Stomach (tissue), 4 donors: ENCODE data around the gene R3HDM4.

Experiments used
- CTCF ChIP-seq, 7 experiments: fragments of 450-650 bp in 4 of 7; fragments of 200-600 bp in 3 of 7; sonication (generic) in 3 of 7; IDR thresholded peaks; one replicate each; pipeline ENCODE4 v1.5.1; 2016 to 2019; ENCODE audit warnings: antibody characterized with exemption in 7 of 7, control low read depth in 2 of 7, mild to moderate bottlenecking in 1 of 7
- EP300 ChIP-seq: sonication (generic); formaldehyde crosslinking; IDR thresholded peaks from one replicate; pipeline ENCODE4 v1.6.1; 2017; ENCODE audit warnings: antibody characterized with exemption
- POLR2A ChIP-seq, 4 donors: fragments of 450-650 bp; IDR thresholded peaks; one replicate each; pipeline ENCODE4 v1.6.1; 2016; ENCODE audit warnings: antibody characterized with exemption in 4 of 4, control low read depth in 2 of 4, mild to moderate bottlenecking in 1 of 4, moderate library complexity in 1 of 4

DNA sequence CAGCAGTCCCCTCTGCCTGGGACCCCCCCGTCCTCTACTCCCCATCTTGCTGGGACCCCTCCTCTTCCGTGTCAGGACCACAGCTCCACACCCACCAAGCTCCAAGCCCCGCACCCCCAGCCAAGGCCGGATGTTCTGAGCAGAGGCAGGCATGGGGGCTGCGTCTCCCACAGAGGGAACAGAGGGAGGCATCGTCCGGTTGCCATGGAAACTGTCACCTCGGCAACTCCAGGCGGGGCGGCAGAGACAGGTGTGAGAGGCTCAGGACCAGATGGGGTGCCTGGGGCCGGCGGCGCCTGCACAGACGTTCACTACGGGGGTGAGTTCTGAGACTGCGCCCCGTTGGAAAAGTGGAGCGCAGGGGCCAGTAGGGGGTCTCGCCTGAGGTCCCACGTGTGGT lies 14.4 kb downstream of the R3HDM4 start:
- TF ChIP-seq CTCF (IDR thresholded peaks at IDR 0.05) (no peak), POLR2A (IDR thresholded peaks at IDR 0.05) (no peak), EP300 (no peak)
